K562 (cell line): Measurements from ENCODE around the gene GDF15. TPM values are rescaled to one million over a fixed set of nuclear protein-coding genes. Genes with fewer than 3 reads are reported as not detected.

Experiments
- ATF2 ChIP-seq: sonication (generic); formaldehyde crosslinking; IDR thresholded peaks from 2 replicates; pipeline ENCODE4 v1.8.1; 2022; ENCODE audit warnings: missing genetic modification reagents
- DNMT1 ChIP-seq: fragments of 450-650 bp; IDR thresholded peaks from 2 replicates; pipeline ENCODE4 v1.6.1; 2016; ENCODE audit warnings: antibody characterized with exemption, mild to moderate bottlenecking
- E2F5 ChIP-seq: sonication (generic); formaldehyde crosslinking; IDR thresholded peaks from 2 replicates; pipeline ENCODE4 v1.8.0; 2022; ENCODE audit warnings: mild to moderate bottlenecking, missing genetic modification reagents
- KAT7 ChIP-seq: sonication (generic); formaldehyde crosslinking; IDR thresholded peaks from 2 replicates; pipeline ENCODE4 v1.8.0; 2022; ENCODE audit warnings: missing genetic modification reagents, mild to moderate bottlenecking, borderline replicate concordance
- LARP7 ChIP-seq: fragments of 450-650 bp; IDR thresholded peaks from 2 replicates; pipeline ENCODE4 v1.6.1; 2016
- NFYB ChIP-seq: IDR thresholded peaks from 2 replicates; pipeline ENCODE4 v1.6.1; 2011; ENCODE audit warnings: mild to moderate bottlenecking, moderate library complexity; ENCODE audit not compliant: insufficient read length; ENCODE audit errors: extremely low read depth
- OTX1 ChIP-seq: fragments of 450-650 bp; formaldehyde crosslinking; IDR thresholded peaks from 2 replicates; pipeline ENCODE4 v1.4.0; 2022; ENCODE audit warnings: mild to moderate bottlenecking
- PCBP1 ChIP-seq: fragments of 200-400 bp; formaldehyde crosslinking; IDR thresholded peaks from 2 replicates; pipeline ENCODE4 v1.6.1; 2018; ENCODE audit warnings: mild to moderate bottlenecking, low read depth, low read length; ENCODE audit not compliant: poor library complexity, severe bottlenecking
- PTBP1 ChIP-seq: fragments of 200-400 bp; formaldehyde crosslinking; IDR thresholded peaks from 2 replicates; pipeline ENCODE4 v1.6.1; 2017; ENCODE audit warnings: low read depth, low read length
- RERE ChIP-seq: sonication (generic); formaldehyde crosslinking; IDR thresholded peaks from 2 replicates; pipeline ENCODE4 v1.8.0; 2023; ENCODE audit warnings: missing genetic modification reagents, mild to moderate bottlenecking, borderline replicate concordance
- SPI1 ChIP-seq: IDR thresholded peaks from 2 replicates; pipeline ENCODE4 v1.6.1; 2011; ENCODE audit warnings: low read depth, low read length, control low read depth, borderline replicate concordance
- TAF15 ChIP-seq: fragments of 200-400 bp; formaldehyde crosslinking; IDR thresholded peaks from 2 replicates; pipeline ENCODE4 v1.6.1; 2017; ENCODE audit warnings: mild to moderate bottlenecking, low read depth, low read length, moderate library complexity
- ZBTB33 ChIP-seq: sonication (generic); formaldehyde crosslinking; IDR thresholded peaks from 2 replicates; pipeline ENCODE4 v1.8.1; 2023; ENCODE audit warnings: mild to moderate bottlenecking, missing genetic modification reagents
- ZBTB7A ChIP-seq: IDR thresholded peaks from 2 replicates; pipeline ENCODE4 v1.6.1; 2011; ENCODE audit warnings: low read depth, mild to moderate bottlenecking, low read length, moderate library complexity, borderline replicate concordance; ENCODE audit not compliant: control insufficient read depth
- ZNF3 ChIP-seq: fragments of 250-450 bp; sonication (Bioruptor Pico); IDR thresholded peaks from 2 replicates; pipeline ENCODE4 v1.5.0; 2021; ENCODE audit warnings: mild to moderate bottlenecking, moderate library complexity
- ZNF444 ChIP-seq: fragments of 250-450 bp; sonication (Bioruptor Pico); IDR thresholded peaks from 2 replicates; pipeline ENCODE4 v1.4.0; 2020; ENCODE audit warnings: mild to moderate bottlenecking, moderate library complexity
- ZNF695 ChIP-seq: fragments of 450-650 bp; formaldehyde crosslinking; IDR thresholded peaks from 2 replicates; pipeline ENCODE4 v1.4.0; 2020; ENCODE audit warnings: mild to moderate bottlenecking, moderate library complexity
- polyA plus RNA-seq, 8 experiments: library from polyadenylated mRNA; depleted of rRNA in 4 of 8; stranded (reverse) in 5 of 8; unstranded in 3 of 8; fragments of >200 nt; fragmentation: Nextera tagmentation in 2 of 8; fragmentation: Illumina TruSeq in 1 of 8; extraction: Ambion mirVana in 2 of 8; extraction: Trizol in 1 of 8; gene quantifications; 2 replicates each; pipeline versions ENCODE4 v1.2.1 to v1.2.3, GENCODE V29; 2011 to 2014; ENCODE audit warnings: inconsistent platforms in 1 of 8, missing spikeins in 1 of 8
- total RNA-seq, 7 experiments: library from RNA; depleted of rRNA in 6 of 7; stranded (reverse); fragments of >200 nt in 6 of 7; fragmentation: Illumina TruSeq in 2 of 7; extraction: Trizol in 2 of 7; gene quantifications; 2 replicates each; pipeline versions ENCODE4 v1.2.1 to v1.2.3, GENCODE V29; 2011 to 2021; ENCODE audit warnings: low replicate concordance in 1 of 7

The GDF15 gene
- total and polyA plus RNA-seq, 9 of the 15 experiments (the other 6 are each of a cell fraction or from before 2014, with no cell fraction given), result 2.3 to 82.4 (median 12.5) TPM

- TF ChIP-seq RERE (peak; percentile 99), NFYB (no peak), ZNF444 (CRISPR knock-in tag) (0 out of 2 replicates have a peak, but pooled peaks have one; percentile 13), LARP7 (no peak; the same call in 1 of the 2 replicates), ATF2 (no peak), ZBTB7A (peak; percentile 68; the same call in 1 of the 2 replicates), TAF15 (no peak), KAT7 (CRISPR knock-in tag) (peak; percentile 98; the same call in 1 of the 2 replicates), OTX1 (CRISPR knock-in tag) (0 out of 2 replicates have a peak, but pooled peaks have one; percentile 6), PTBP1 (peak; percentile 80; the same call in 1 of the 2 replicates), SPI1 (no peak), E2F5 (CRISPR knock-in tag) (peak; percentile 95; the same call in 1 of the 2 replicates), ZBTB33 (CRISPR knock-in tag) (peak; percentile 94), PCBP1 (peak; percentile 89), ZNF695 (no peak), ZNF3 (CRISPR knock-in tag) (no peak), DNMT1 (no peak)
Measured at GRCh38 chr19:18388100-18388959, 2.4 kb downstream of the GDF15 start (continued).
